Endodermal cell (in vitro differentiated cells): ENCODE measurements around the gene NRAP. TPM values are rescaled to one million over a fixed set of nuclear protein-coding genes. Genes with fewer than 3 reads are reported as not detected.

ENCODE experiments used
- DNase-seq: peaks from one replicate; pipeline ENCODE4 v3.0.0-alpha.2; 2017
- H3K27ac ChIP-seq: 2 replicates; pipeline ENCODE4 v1.5.1; 2013; ENCODE audit warnings: mild to moderate bottlenecking, low read depth, low read length, moderate library complexity
- H3K27me3 ChIP-seq: 2 replicates; pipeline ENCODE4 v1.6.1; 2013; ENCODE audit warnings: mild to moderate bottlenecking, low read length, moderate library complexity; ENCODE audit not compliant: insufficient read depth, control insufficient read depth, poor library complexity, severe bottlenecking
- H3K36me3 ChIP-seq: 2 replicates; pipeline ENCODE4 v1.7.0; 2013; ENCODE audit warnings: mild to moderate bottlenecking, low read length, moderate library complexity; ENCODE audit not compliant: control insufficient read depth, insufficient read depth
- H3K4me1 ChIP-seq: one replicate; pipeline ENCODE4 v1.7.0; 2013; ENCODE audit warnings: low read length; ENCODE audit not compliant: control insufficient read depth, insufficient read depth
- H3K4me3 ChIP-seq: 2 replicates; pipeline ENCODE4 v1.5.1; 2013; ENCODE audit warnings: mild to moderate bottlenecking, low read length, moderate library complexity
- H3K9ac ChIP-seq: 2 replicates; pipeline ENCODE4 v1.6.1; 2013; ENCODE audit warnings: mild to moderate bottlenecking, low read length, moderate library complexity; ENCODE audit not compliant: poor library complexity, severe bottlenecking; ENCODE audit errors: extremely low read depth
- H3K9me3 ChIP-seq: 2 replicates; pipeline ENCODE4 v1.6.1; 2013; ENCODE audit warnings: mild to moderate bottlenecking, low read length, moderate library complexity; ENCODE audit not compliant: control insufficient read depth
- H3K27ac Mint-ChIP-seq: 2 replicates; pipeline ENCODE4 v1.8.0; 2020; ENCODE audit warnings: mixed read lengths
- H3K27me3 Mint-ChIP-seq: 2 replicates; pipeline ENCODE4 v1.8.0; 2021; ENCODE audit warnings: mild to moderate bottlenecking, mixed read lengths; ENCODE audit not compliant: insufficient read depth
- H3K36me3 Mint-ChIP-seq: 2 replicates; pipeline ENCODE4 v1.8.0; 2020; ENCODE audit warnings: low read depth, mixed read lengths
- H3K4me1 Mint-ChIP-seq: 2 replicates; pipeline ENCODE4 v1.8.0; 2020; ENCODE audit warnings: mixed read lengths
- H3K4me3 Mint-ChIP-seq: 2 replicates; pipeline ENCODE4 v1.8.0; 2020; ENCODE audit warnings: mild to moderate bottlenecking, moderate library complexity, mixed read lengths
- H3K9me3 Mint-ChIP-seq: 2 replicates; pipeline ENCODE4 v1.8.0; 2020; ENCODE audit warnings: mild to moderate bottlenecking, mixed read lengths
- CTCF ChIP-seq: fragments of 200-600 bp; sonication (generic); conservative IDR thresholded peaks from 2 replicates; pipeline ENCODE4 v1.5.0; 2021; ENCODE audit warnings: antibody characterized with exemption, mild to moderate bottlenecking
- WGBS, 2 experiments: methylation state at CpG; one replicate each; pipeline versions ENCODE4 v1.1.5 to v1.1.7; 2013; ENCODE audit warnings: missing lambda C conversion rate in 2 of 2, mixed read lengths in 1 of 2; ENCODE audit not compliant: insufficient coverage in 1 of 2, insufficient read length in 1 of 2; 5-methylcytosine and 5-hydroxymethylcytosine counted together
- total RNA-seq, 2 donors: library from RNA; stranded (reverse); fragmentation: NEBNext Ultra II Directional in 1 of 2; extraction: Animal tissue kit (Norgen Biotek cat#: 25700) in 1 of 2; gene quantifications; 2 replicates in 1 of 2; 3 replicates in 1 of 2; pipeline ENCODE4 v1.2.1, GENCODE V29; 2021

NRAP gene
- total RNA-seq, 2 donors from 2014 or later = 0.09 to 0.11 TPM

DNA sequence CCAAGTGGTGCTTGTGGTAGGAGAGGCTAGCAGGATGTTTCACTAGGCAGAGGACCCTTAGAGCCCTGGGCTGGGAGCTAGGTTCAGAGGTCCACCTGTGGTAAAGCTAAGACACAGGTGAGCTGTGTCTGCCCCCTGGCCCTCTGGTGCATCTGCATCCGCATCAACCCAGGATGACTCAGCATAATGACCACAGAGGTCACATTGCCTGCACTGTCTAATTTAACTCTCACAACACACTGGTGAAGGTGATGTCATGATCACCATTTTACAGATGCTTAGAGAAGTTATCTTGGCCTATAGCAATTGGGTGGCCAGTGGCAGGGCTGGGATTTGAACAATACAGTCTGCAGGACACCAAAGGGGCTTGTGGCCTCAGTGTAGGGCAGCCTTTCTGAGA, 77.9 kb downstream of the NRAP start:
- no peaks in the 10 kb centered on the region for H3K9me3 Mint-ChIP-seq
- Histone ChIP-seq H3K27me3 (no peaks in the 10 kb centered on the region), H3K9me3 (no peaks in the 10 kb centered on the region), H3K4me3 (no peak overlapping the region), H3K9ac (no peak overlapping the region), H3K36me3 (no peaks in the 10 kb centered on the region), H3K27ac (no peak overlapping the region), H3K4me1 (peaks cover 13% of the 10 kb centered on the region)
- no peak overlapping the region for H3K27ac Mint-ChIP-seq
- DNase-seq = no peak
- WGBS, 2 experiments = 84% methylated on average over 1 of the region's 1 CpG; no CpG with 5 or more reads in 1 of the 2 experiments
- peaks cover 2% of the 10 kb centered on the region for H3K27me3 Mint-ChIP-seq
- no peak for TF ChIP-seq CTCF
- no peaks in the 10 kb centered on the region for H3K36me3 Mint-ChIP-seq
- H3K4me3 Mint-ChIP-seq = no peak overlapping the region
- H3K4me1 Mint-ChIP-seq = peaks cover 26% of the 10 kb centered on the region

DNA sequence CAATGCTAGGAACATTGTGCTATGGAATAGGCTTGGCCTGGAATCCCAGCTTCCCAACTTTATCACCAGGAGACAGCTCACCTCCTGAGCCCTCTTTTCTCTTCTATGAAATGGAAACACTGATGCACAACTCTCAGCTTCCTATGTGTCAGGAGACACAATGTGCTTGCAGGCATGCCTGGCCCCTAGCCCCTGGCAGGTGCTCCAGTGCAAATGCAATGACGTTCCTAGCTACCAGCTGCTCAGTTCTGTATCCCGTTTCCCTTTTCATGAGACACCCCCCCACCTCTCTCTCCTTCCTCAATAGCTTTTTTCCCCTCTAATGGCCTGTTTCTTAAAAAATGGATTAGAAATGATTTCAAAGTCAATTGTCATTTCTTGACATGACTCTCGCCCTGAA, 80.3 kb downstream of the NRAP start:
- H3K9me3 Mint-ChIP-seq = no peaks in the 10 kb centered on the region
- no peak for DNase-seq
- TF ChIP-seq CTCF = no peak
- H3K27me3 ChIP-seq = no peaks in the 10 kb centered on the region
- H3K36me3 Mint-ChIP-seq = no peaks in the 10 kb centered on the region
- no peak overlapping the region for H3K27ac Mint-ChIP-seq
- no peak overlapping the region for H3K27ac ChIP-seq
- H3K4me3 ChIP-seq = no peak overlapping the region
- peaks cover 10% of the 10 kb centered on the region for H3K4me1 Mint-ChIP-seq
- no peaks in the 10 kb centered on the region for H3K36me3 ChIP-seq
- H3K9me3 ChIP-seq = no peaks in the 10 kb centered on the region
- no peaks in the 10 kb centered on the region for H3K4me1 ChIP-seq
- H3K27me3 Mint-ChIP-seq = peaks cover 6% of the 10 kb centered on the region
- H3K4me3 Mint-ChIP-seq = no peak overlapping the region
- 87 to 100% methylated on average over 1 to 3 of the region's 3 CpGs for WGBS, 2 experiments
- H3K9ac ChIP-seq = no peak overlapping the region

DNA sequence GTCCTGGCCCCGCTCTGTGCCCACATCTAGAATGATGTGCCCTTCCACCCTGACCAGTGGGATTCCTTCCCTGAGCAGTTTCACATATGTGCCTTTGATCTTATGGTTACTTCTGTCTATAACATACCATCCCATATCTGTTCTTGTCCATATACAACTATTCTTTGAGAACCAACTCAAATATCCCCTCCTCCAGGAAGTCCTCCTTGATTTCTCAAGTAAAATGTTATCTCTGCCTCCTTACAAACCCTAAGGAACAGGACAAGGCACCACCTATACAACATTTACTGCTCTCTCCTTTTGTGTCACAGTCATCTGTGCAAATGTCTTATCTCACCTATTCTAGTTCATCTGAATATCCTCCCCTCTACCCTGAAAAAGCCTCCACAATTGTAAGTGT, 82.7 kb downstream of the NRAP start:
- Histone ChIP-seq H3K4me3 (no peak overlapping the region), H3K9ac (no peak overlapping the region), H3K27me3 (no peaks in the 10 kb centered on the region), H3K36me3 (no peaks in the 10 kb centered on the region), H3K9me3 (no peaks in the 10 kb centered on the region), H3K4me1 (no peaks in the 10 kb centered on the region), H3K27ac (no peak overlapping the region)
- Mint-ChIP-seq H3K36me3 (no peaks in the 10 kb centered on the region), H3K27ac (no peak overlapping the region), H3K4me1 (peaks cover 8% of the 10 kb centered on the region), H3K4me3 (no peak overlapping the region), H3K27me3 (peaks cover 6% of the 10 kb centered on the region), H3K9me3 (no peaks in the 10 kb centered on the region)
- no peak for TF ChIP-seq CTCF
- no peak for DNase-seq
- 96 to 100% methylated on average over 1 of the region's 1 CpG for WGBS, 2 experiments
